Heart left ventricle (tissue), 16 donors: Measurements from ENCODE around the gene HOXB4. TPM values are rescaled to one million over a fixed set of nuclear protein-coding genes. Genes with fewer than 3 reads are reported as not detected.

Experiments used
- ATAC-seq, 4 donors: fragments of 200-7000 bp; cut with Tn5 transposase; one replicate each; pipeline ENCODE4 v1.9.1; 2020 to 2022; ENCODE audit warnings: moderate library complexity in 4 of 4, mild to moderate bottlenecking in 3 of 4, moderate number of reproducible peaks in 1 of 4
- DNase-seq, 5 donors: peaks; one replicate each; pipeline ENCODE4 v3.0.0-alpha.2; 2020
- H3K27ac ChIP-seq, 12 donors: fragments of 200-600 bp; sonication (generic) in 4 of 12; one replicate each; pipeline versions ENCODE4 v1.5.0 to v1.8.0; 2016 to 2022; ENCODE audit warnings: mild to moderate bottlenecking in 2 of 12
- H3K27me3 ChIP-seq, 9 donors: fragments of 200-600 bp; sonication (generic) in 2 of 9; one replicate each; pipeline versions ENCODE4 v1.5.1 to v1.8.0; 2016 to 2022; ENCODE audit warnings: mild to moderate bottlenecking in 3 of 9
- H3K36me3 ChIP-seq, 9 donors: fragments of 200-600 bp; sonication (generic) in 2 of 9; one replicate each; pipeline versions ENCODE4 v1.5.0 to v1.8.0; 2018 to 2022; ENCODE audit warnings: mild to moderate bottlenecking in 2 of 9
- H3K4me1 ChIP-seq, 12 donors: fragments of 200-600 bp; sonication (generic) in 4 of 12; one replicate each; pipeline versions ENCODE4 v1.5.0 to v1.8.0; 2016 to 2022; ENCODE audit warnings: mild to moderate bottlenecking in 3 of 12
- H3K4me3 ChIP-seq, 12 donors: fragments of 200-600 bp; sonication (generic) in 4 of 12; one replicate each; pipeline versions ENCODE4 v1.5.0 to v1.8.0; 2017 to 2022; ENCODE audit warnings: mild to moderate bottlenecking in 9 of 12, moderate library complexity in 4 of 12
- H3K9me3 ChIP-seq, 12 donors: fragments of 200-600 bp; sonication (generic) in 4 of 12; one replicate each; pipeline versions ENCODE4 v1.5.0 to v1.8.0; 2016 to 2022; ENCODE audit warnings: mild to moderate bottlenecking in 1 of 12
- CTCF ChIP-seq, 12 donors: fragments of 200-600 bp; sonication (generic) in 4 of 12; IDR thresholded peaks; one replicate each; pipeline versions ENCODE4 v1.5.0 to v1.8.0; 2018 to 2022; ENCODE audit warnings: antibody characterized with exemption in 12 of 12, mild to moderate bottlenecking in 5 of 12
- POLR2A ChIP-seq, 2 donors: fragments of 450-650 bp; IDR thresholded peaks; one replicate each; pipeline ENCODE4 v1.6.1; 2017; ENCODE audit warnings: antibody characterized with exemption in 2 of 2, mild to moderate bottlenecking in 2 of 2, moderate library complexity in 2 of 2
- WGBS, 4 donors: extraction: QIAGEN DNeasy Blood & Tissue Kit in 2 of 4; methylation state at CpG; one replicate each; pipeline versions ENCODE4 v1.1.5 to v1.1.7; 2013 to 2018; 5-methylcytosine and 5-hydroxymethylcytosine counted together
- intact Hi-C, 10 donors: fragments of 100-400 bp; cut with DNase I; formaldehyde crosslinking; loops; one replicate each; pipeline versions ENCODE4 v1.11.1 to v1.14.2; 2022
- polyA plus RNA-seq, 2 donors: library from polyadenylated mRNA; stranded (reverse); fragments of 200-250 nt; gene quantifications; one replicate each; pipeline ENCODE4 v1.2.3, GENCODE V29; 2013
- total RNA-seq, 9 donors: library from RNA; depleted of rRNA in 2 of 9; stranded (reverse); fragments of >200 nt in 2 of 9; fragmentation: NEBNext Ultra II Directional in 3 of 9; extraction: Animal tissue kit (Norgen Biotek cat#: 25700) in 3 of 9; gene quantifications; one replicate each; pipeline versions ENCODE4 v1.1.0 to v1.2.4, GENCODE V29; 2016 to 2023
- donor health status: ischemic (EF 13 %, LVEDD 7.1; RV severe dilation, severe dysfunction).
- donor health status: healthy with polysubstance abuse.
- donor health status: DM: no; HTN: yes; CAD: no.
- donor health status: DM: no; HTN: no; CAD: no.
- donor health status: ischemic (EF 25% LVEDD 6.9; RV normal size, moderate dysfunction).
- donor health status: ischemic (EF 25% LVEDD 5.7; RV mildly dilated, moderate dysfunction).
- donor health status: healthy.
- donor health status: DM: yes; HTN: yes; CAD: no.
- donor health status: ischemic (EF 35%, LVEDD 5.7; RV mildly dilated, moderate dysfunction).
- donor health status: nonischemic (EF 11% LVEDD 7.7; RV severe dilation, severe dysfunction).
- donor health status: DM: yes; HTN: yes; CAD: no.
- donor health status: PGD.
- donor health status: ischemic (EF 29% LVEDD 5.4; RV normal size, mild dysfunction).
- donor health status: nonischemic (EF 23%, LVEDD 6.1; RV moderate dilation, normal function).

HOXB4 gene
- total and polyA plus RNA-seq, 11 donors = 0.27 to 2.8 (median 0.59) TPM; not detected in 1

- no peak overlapping the region for H3K4me3 ChIP-seq
- WGBS, 4 donors = 5 to 22% (median 14%) methylated on average over 4 of the region's 4 CpGs
- intact Hi-C loops = no loop called here
- DNase-seq (no peak), ATAC-seq (no peak)
- H3K27ac ChIP-seq = no peak overlapping the region
- peaks cover 0 to 32% (median 12%) of the 10 kb centered on the region in 12 donors for H3K4me1 ChIP-seq
- peaks cover 0 to 2% (median 0%) of the 10 kb centered on the region in 12 donors for H3K9me3 ChIP-seq
- no peaks in the 10 kb centered on the region for H3K36me3 ChIP-seq
- peaks cover 81 to 100% (median 98%) of the 10 kb centered on the region in 9 donors for H3K27me3 ChIP-seq
- no peak for TF ChIP-seq CTCF (IDR thresholded peaks at IDR 0.05)
- no peak for TF ChIP-seq POLR2A (IDR thresholded peaks at IDR 0.05)
Measured at GRCh38 chr17:48601207-48601538, 23.0 kb upstream of the HOXB4 start.

GRCh38 chr17:48600244-48601098, 22.3 kb upstream of the HOXB4 start:
- no peaks in the 10 kb centered on the region for H3K9me3 ChIP-seq
- DNase-seq = no peak
- H3K4me3 ChIP-seq = no peak overlapping the region
- TF ChIP-seq POLR2A (IDR thresholded peaks at IDR 0.05) = no peak
- no peak for TF ChIP-seq CTCF (IDR thresholded peaks at IDR 0.05)
- intact Hi-C loops = no loop called here
- H3K4me1 ChIP-seq = peaks cover 0 to 34% (median 15%) of the 10 kb centered on the region in 12 donors
- no peak for ATAC-seq
- H3K27me3 ChIP-seq = peaks cover 78 to 100% (median 98%) of the 10 kb centered on the region in 9 donors
- WGBS, 4 donors = 27 to 60% (median 39%) methylated on average over 15 to 17 of the region's 17 CpGs
- H3K36me3 ChIP-seq = no peaks in the 10 kb centered on the region
- peak overlapping the region in 1 of 12 donors; percentile 97 for H3K27ac ChIP-seq

GRCh38 chr17:48599354-48599753, 21.2 kb upstream of the HOXB4 start:
- H3K36me3 ChIP-seq = no peaks in the 10 kb centered on the region
- H3K4me3 ChIP-seq = no peak overlapping the region
- H3K4me1 ChIP-seq = peaks cover 0 to 34% (median 16%) of the 10 kb centered on the region in 12 donors
- DNase-seq (no peak), ATAC-seq (no peak)
- H3K27me3 ChIP-seq = peaks cover 76 to 100% (median 98%) of the 10 kb centered on the region in 9 donors
- H3K27ac ChIP-seq = peak overlapping the region in 1 of 12 donors; percentile 97
- TF ChIP-seq POLR2A (IDR thresholded peaks at IDR 0.05) (no peak), CTCF (IDR thresholded peaks at IDR 0.05) (no peak)
- H3K9me3 ChIP-seq = no peaks in the 10 kb centered on the region
- intact Hi-C loops = loop anchor here in 1 of 10 donors (5.0 kb wide), 1 partner anchor 262 kb away; no protein-coding TSS in a partner anchor
- 24 to 63% (median 33%) methylated on average over 5 of the region's 5 CpGs for WGBS, 4 donors

- Histone ChIP-seq H3K4me3 (no peak overlapping the region), H3K9me3 (no peaks in the 10 kb centered on the region), H3K27me3 (peaks cover 75 to 100% (median 98%) of the 10 kb centered on the region in 9 donors), H3K27ac (peak overlapping the region in 1 of 12 donors; percentile 97), H3K4me1 (peaks cover 0 to 38% (median 17%) of the 10 kb centered on the region in 12 donors), H3K36me3 (no peaks in the 10 kb centered on the region)
- ATAC-seq (no peak), DNase-seq (no peak)
- 15 to 33% (median 23%) methylated on average over 7 of the region's 7 CpGs for WGBS, 4 donors
- TF ChIP-seq CTCF (IDR thresholded peaks at IDR 0.05) = no peak
- TF ChIP-seq POLR2A (IDR thresholded peaks at IDR 0.05) = no peak
- intact Hi-C loops = loop anchor here in 1 of 10 donors (5.0 kb wide), 1 partner anchor 261 kb away; no protein-coding TSS in a partner anchor
Measured at GRCh38 chr17:48598736-48599135, 20.6 kb upstream of the HOXB4 start.
